Liver (tissue), 9 donors: ENCODE results near the gene ELMO2. TPM values are rescaled to one million over a fixed set of nuclear protein-coding genes. Genes with fewer than 3 reads are reported as not detected.

Experiments
- DNase-seq: peaks from one replicate; pipeline ENCODE4 v3.0.0-alpha.2; 2017; ENCODE audit warnings: low spot score
- H3K27ac ChIP-seq, 2 donors: one replicate each; pipeline ENCODE4 v1.7.0; 2013; ENCODE audit warnings: inconsistent platforms in 2 of 2, low read length in 2 of 2, control low read depth in 1 of 2, low read depth in 1 of 2, mild to moderate bottlenecking in 1 of 2
- H3K27me3 ChIP-seq, 4 donors: one replicate each; pipeline versions ENCODE4 v1.6.1 to v1.7.0; 2013; ENCODE audit warnings: low read length in 3 of 4, inconsistent platforms in 1 of 4, mild to moderate bottlenecking in 1 of 4, moderate library complexity in 1 of 4; ENCODE audit not compliant: control insufficient read depth in 4 of 4, insufficient read depth in 4 of 4
- H3K36me3 ChIP-seq, 4 donors: one replicate each; pipeline versions ENCODE4 v1.6.1 to v1.7.0; 2013; ENCODE audit warnings: low read length in 3 of 4, mild to moderate bottlenecking in 3 of 4, low read depth in 1 of 4, moderate library complexity in 1 of 4; ENCODE audit not compliant: control insufficient read depth in 4 of 4, insufficient read depth in 3 of 4
- H3K4me1 ChIP-seq, 4 donors: one replicate each; pipeline versions ENCODE4 v1.6.1 to v1.7.0; 2013; ENCODE audit warnings: low read length in 3 of 4, mild to moderate bottlenecking in 3 of 4, moderate library complexity in 1 of 4; ENCODE audit not compliant: control insufficient read depth in 4 of 4, insufficient read depth in 4 of 4
- H3K4me3 ChIP-seq, 3 donors: one replicate each; pipeline versions ENCODE4 v1.6.1 to v1.7.0; 2013; ENCODE audit warnings: low read length in 3 of 3, control low read depth in 1 of 3, low read depth in 1 of 3, mild to moderate bottlenecking in 1 of 3
- H3K9ac ChIP-seq, 2 donors: one replicate each; pipeline ENCODE4 v1.7.0; 2013; ENCODE audit warnings: low read length in 2 of 2, mild to moderate bottlenecking in 2 of 2, moderate library complexity in 2 of 2, control low read depth in 1 of 2, low read depth in 1 of 2
- H3K9me3 ChIP-seq, 4 donors: one replicate each; pipeline versions ENCODE4 v1.6.1 to v1.7.0; 2013; ENCODE audit warnings: low read length in 3 of 4; ENCODE audit not compliant: control insufficient read depth in 4 of 4
- ATF3 ChIP-seq: IDR thresholded peaks from 2 replicates; pipeline ENCODE4 v1.6.1; 2016; ENCODE audit warnings: antibody characterized with exemption
- CTCF ChIP-seq: fragments of 150-350 bp; IDR thresholded peaks from 2 replicates; pipeline ENCODE4 v1.5.1; 2017; ENCODE audit warnings: improper control_type of control experiment, low read depth, low read length; ENCODE audit not compliant: missing input control
- EGR1 ChIP-seq, 2 donors: IDR thresholded peaks; 2 replicates each; pipeline ENCODE4 v1.6.1; 2016 to 2018; ENCODE audit warnings: antibody characterized with exemption in 2 of 2, low read depth in 2 of 2
- FOXA1 ChIP-seq: IDR thresholded peaks from 2 replicates; pipeline ENCODE4 v1.6.1; 2016; ENCODE audit warnings: antibody characterized with exemption
- FOXA2 ChIP-seq: IDR thresholded peaks from 2 replicates; pipeline ENCODE4 v1.6.1; 2016; ENCODE audit warnings: antibody characterized with exemption
- GABPA ChIP-seq, 2 donors: IDR thresholded peaks in 1 of 2; conservative IDR thresholded peaks in 1 of 2; 2 replicates each; pipeline ENCODE4 v1.6.1; 2016; ENCODE audit warnings: antibody characterized with exemption in 2 of 2, mild to moderate bottlenecking in 1 of 2, moderate library complexity in 1 of 2
- HNF4A ChIP-seq, 2 donors: conservative IDR thresholded peaks; 2 replicates each; pipeline ENCODE4 v1.6.1; 2016; ENCODE audit warnings: antibody characterized with exemption in 2 of 2, mild to moderate bottlenecking in 2 of 2
- JUND ChIP-seq, 2 donors: IDR thresholded peaks; 2 replicates each; pipeline ENCODE4 v1.6.1; 2016; ENCODE audit warnings: antibody characterized with exemption in 2 of 2
- NR2F2 ChIP-seq: IDR thresholded peaks from 2 replicates; pipeline ENCODE4 v1.6.1; 2016; ENCODE audit warnings: antibody characterized with exemption
- RAD21 ChIP-seq, 2 donors: IDR thresholded peaks; 2 replicates each; pipeline ENCODE4 v1.6.1; 2016; ENCODE audit warnings: antibody characterized with exemption in 2 of 2, mild to moderate bottlenecking in 2 of 2
- REST ChIP-seq: IDR thresholded peaks from 2 replicates; pipeline ENCODE4 v1.6.1; 2016; ENCODE audit warnings: antibody characterized with exemption, mild to moderate bottlenecking
- RXRA ChIP-seq, 2 donors: IDR thresholded peaks; 2 replicates each; pipeline ENCODE4 v1.6.1; 2017 to 2018; ENCODE audit warnings: antibody characterized with exemption in 2 of 2, mild to moderate bottlenecking in 1 of 2
- SP1 ChIP-seq: IDR thresholded peaks from 2 replicates; pipeline ENCODE4 v1.6.1; 2018; ENCODE audit warnings: antibody characterized with exemption, mild to moderate bottlenecking
- TAF1 ChIP-seq: conservative IDR thresholded peaks from 2 replicates; pipeline ENCODE4 v1.6.1; 2016; ENCODE audit warnings: antibody characterized with exemption, mild to moderate bottlenecking
- YY1 ChIP-seq: IDR thresholded peaks from 2 replicates; pipeline ENCODE4 v1.6.1; 2016; ENCODE audit warnings: antibody characterized with exemption, mild to moderate bottlenecking
- WGBS: extraction: QIAGEN DNeasy Blood & Tissue Kit; methylation state at CpG from one replicate; pipeline ENCODE4 v1.1.7; 2013; 5-methylcytosine and 5-hydroxymethylcytosine counted together
- polyA plus RNA-seq, 2 donors: library from polyadenylated mRNA; stranded (reverse) in 1 of 2; unstranded in 1 of 2; fragments of 200-250 nt in 1 of 2; fragments of >200 nt in 1 of 2; fragmentation: Nextera tagmentation in 1 of 2; extraction: Ambion mirVana in 1 of 2; gene quantifications; one replicate each; pipeline versions ENCODE4 v1.2.1 to v1.2.3, GENCODE V29; 2013 to 2015
- total RNA-seq, 2 donors: library from RNA; depleted of rRNA; stranded (reverse); fragments of >200 nt; gene quantifications; one replicate each; pipeline ENCODE4 v1.2.3, GENCODE V29; 2014
- TF ChIP-seq, protein P1 (sequence below): IDR thresholded peaks from 2 replicates; pipeline ENCODE4 v1.6.1; 2016; ENCODE audit warnings: antibody characterized with exemption
- TF ChIP-seq, protein P2 (sequence below): IDR thresholded peaks from 2 replicates; pipeline ENCODE4 v1.6.1; 2016; ENCODE audit warnings: antibody characterized with exemption
- donor health status: healthy.
- donor health status: healthy.
- donor health status: healthy.
- donor health status: healthy.
- donor health status: healthy.

The ELMO2 gene
- total and polyA plus RNA-seq, 4 donors: 7.9 to 16.0 (median 13.9) TPM

DNA sequence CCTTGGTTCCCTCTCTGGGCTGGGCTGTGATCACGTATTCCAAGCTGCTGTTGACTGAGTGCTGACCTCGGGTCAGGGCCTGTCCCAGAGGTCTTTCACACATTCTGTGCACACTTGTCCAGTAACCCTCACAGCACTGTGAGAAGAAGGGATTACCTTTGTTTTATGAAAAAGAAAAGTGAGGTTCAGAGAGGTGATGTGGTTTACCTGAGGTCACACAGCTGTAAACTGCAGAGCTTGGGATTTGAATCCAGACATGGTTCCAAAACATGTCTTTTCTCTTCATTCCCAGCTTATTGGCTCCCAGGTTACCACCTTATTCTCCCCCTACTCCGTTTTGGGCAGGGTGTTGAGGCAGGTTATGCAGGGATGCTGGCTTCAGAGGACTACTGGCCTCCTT, 69.7 kb downstream of the ELMO2 start:
- TF ChIP-seq SP1 (no peak), EGR1 (IDR thresholded peaks at IDR 0.05; ENCODE audit: low read depth in 2 of 2) (no peak), RXRA (IDR thresholded peaks at IDR 0.05) (no peak), FOXA2 (no peak), HNF4A (conservative IDR thresholded peaks at IDR 0.05) (no peak), NR2F2 (no peak), FOXA1 (no peak), CTCF (no peak)
- TF ChIP-seq, protein P1, sequence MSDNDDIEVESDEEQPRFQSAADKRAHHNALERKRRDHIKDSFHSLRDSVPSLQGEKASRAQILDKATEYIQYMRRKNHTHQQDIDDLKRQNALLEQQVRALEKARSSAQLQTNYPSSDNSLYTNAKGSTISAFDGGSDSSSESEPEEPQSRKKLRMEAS: no peak
- TF ChIP-seq, protein P2, sequence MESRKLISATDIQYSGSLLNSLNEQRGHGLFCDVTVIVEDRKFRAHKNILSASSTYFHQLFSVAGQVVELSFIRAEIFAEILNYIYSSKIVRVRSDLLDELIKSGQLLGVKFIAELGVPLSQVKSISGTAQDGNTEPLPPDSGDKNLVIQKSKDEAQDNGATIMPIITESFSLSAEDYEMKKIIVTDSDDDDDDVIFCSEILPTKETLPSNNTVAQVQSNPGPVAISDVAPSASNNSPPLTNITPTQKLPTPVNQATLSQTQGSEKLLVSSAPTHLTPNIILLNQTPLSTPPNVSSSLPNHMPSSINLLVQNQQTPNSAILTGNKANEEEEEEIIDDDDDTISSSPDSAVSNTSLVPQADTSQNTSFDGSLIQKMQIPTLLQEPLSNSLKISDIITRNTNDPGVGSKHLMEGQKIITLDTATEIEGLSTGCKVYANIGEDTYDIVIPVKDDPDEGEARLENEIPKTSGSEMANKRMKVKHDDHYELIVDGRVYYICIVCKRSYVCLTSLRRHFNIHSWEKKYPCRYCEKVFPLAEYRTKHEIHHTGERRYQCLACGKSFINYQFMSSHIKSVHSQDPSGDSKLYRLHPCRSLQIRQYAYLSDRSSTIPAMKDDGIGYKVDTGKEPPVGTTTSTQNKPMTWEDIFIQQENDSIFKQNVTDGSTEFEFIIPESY: no peak
- H3K4me1 ChIP-seq: no peaks in the 10 kb centered on the region
- no peaks in the 10 kb centered on the region for H3K36me3 ChIP-seq
- H3K9me3 ChIP-seq: no peaks in the 10 kb centered on the region
- H3K4me3 ChIP-seq: no peak overlapping the region
- WGBS: 37% methylated on average over 3 of the region's 3 CpGs
- no peak overlapping the region for H3K9ac ChIP-seq
- DNase-seq: no peak
- H3K27me3 ChIP-seq: peaks cover 0 to 8% (median 2%) of the 10 kb centered on the region in 4 donors
- no peak overlapping the region for H3K27ac ChIP-seq

DNA sequence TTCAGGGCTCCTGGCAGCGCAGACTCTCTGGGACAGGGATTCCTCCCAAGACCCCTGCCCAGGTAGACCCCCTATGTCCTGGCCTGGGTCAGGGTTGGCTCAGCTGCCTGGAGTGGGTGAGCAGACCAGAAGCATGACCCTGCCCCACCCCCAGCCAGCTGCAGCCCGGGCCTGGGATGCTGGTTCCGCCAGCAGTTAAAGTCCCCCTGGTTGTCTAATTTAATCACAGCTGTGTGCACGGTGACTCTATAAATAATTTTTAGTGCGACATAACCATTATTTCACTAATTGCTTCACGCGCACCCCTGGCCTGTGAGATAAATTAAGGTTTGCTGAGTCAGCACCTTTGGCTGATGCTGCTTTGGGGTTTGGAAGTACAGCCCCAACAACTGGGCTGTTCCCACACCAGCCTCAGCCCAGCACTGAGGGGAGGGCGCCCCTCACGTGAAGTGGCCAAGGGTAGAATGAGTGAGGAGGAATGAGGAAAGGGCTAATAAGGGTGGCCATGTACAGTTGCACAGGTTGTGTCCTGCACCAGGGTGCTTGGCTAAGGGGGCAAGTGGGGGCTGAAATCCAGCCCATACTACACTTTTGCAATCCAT, 72.0 kb downstream of the ELMO2 start:
- Histone ChIP-seq H3K9me3 (no peaks in the 10 kb centered on the region), H3K36me3 (no peaks in the 10 kb centered on the region), H3K27me3 (peaks cover 0 to 8% (median 2%) of the 10 kb centered on the region in 4 donors), H3K9ac (no peak overlapping the region), H3K4me1 (no peaks in the 10 kb centered on the region), H3K27ac (no peak overlapping the region), H3K4me3 (no peak overlapping the region)
- TF ChIP-seq, protein P1: no peak
- no peak for TF ChIP-seq YY1
- no peak for TF ChIP-seq FOXA2
- TF ChIP-seq ATF3: no peak
- no peak for TF ChIP-seq REST
- TF ChIP-seq RXRA (IDR thresholded peaks at IDR 0.05): no peak
- TF ChIP-seq, protein P2: no peak
- TF ChIP-seq JUND (IDR thresholded peaks at IDR 0.05): no peak
- no peak for TF ChIP-seq FOXA1
- TF ChIP-seq TAF1: no peak
- no peak for TF ChIP-seq SP1
- TF ChIP-seq RAD21 (IDR thresholded peaks at IDR 0.05): no peak
- no peak for TF ChIP-seq GABPA (IDR thresholded peaks at IDR 0.05 in 1 of 2, conservative IDR thresholded peaks at IDR 0.05 in 1 of 2)
- WGBS: 66% methylated on average over 9 of the region's 9 CpGs
- no peak for DNase-seq
